HCT116 (cell line): ENCODE data around the gene ARHGAP28. TPM values are rescaled to one million over a fixed set of nuclear protein-coding genes. Genes with fewer than 3 reads are reported as not detected.

Experiments
- ATAC-seq: fragments of 200-7000 bp; cut with Tn5 transposase; 2 replicates; pipeline ENCODE4 v1.9.1; 2020; ENCODE audit warnings: mild to moderate bottlenecking, moderate library complexity
- BruUV-seq: library from RNA; stranded (reverse); fragments of 400-500 nt; replicated peaks from 2 replicates; lab custom pipeline; 2021; lab: Mats Ljungman, UMichigan
- CTCF ChIA-PET: fragments of 300-600 bp; sonication (Branson Sonifier 250); formaldehyde crosslinking; loops from one replicate; lab custom pipeline; 2021; ENCODE audit warnings: antibody characterized with exemption; lab: Charles Lee
- POLR2A ChIA-PET: fragments of 300-600, 350-600 bp; sonication (Branson Sonifier 250); formaldehyde crosslinking; loops from one replicate; lab custom pipeline; 2021; ENCODE audit warnings: antibody characterized with exemption; lab: Charles Lee
- RAD21 ChIA-PET, 2 experiments: fragments of 300-600 bp; sonication (Branson Sonifier 250); formaldehyde crosslinking; loops; one replicate each; lab custom pipeline; 2023; ENCODE audit warnings: low total read pairs in 2 of 2; ENCODE audit not compliant: uncharacterized antibody in 2 of 2, unreplicated experiment in 2 of 2, low non-redundant PET in 1 of 2; lab: Charles Lee
- DNase-seq: peaks from one replicate; pipeline ENCODE4 v3.0.0-alpha.2; 2010; ENCODE audit warnings: low read depth, low spot score
- H2AFZ ChIP-seq: fragments of 200-600 bp; shearing (Covaris generic), sonication (generic); 2 replicates; pipeline ENCODE4 v1.6.1; 2017; ENCODE audit warnings: low read depth, mixed run types, mixed read lengths, antibody characterized with exemption, low read length; ENCODE audit not compliant: poor library complexity, severe bottlenecking
- H3K27ac ChIP-seq: 2 replicates; pipeline ENCODE4 v1.5.1; 2012; ENCODE audit warnings: low read depth, low read length
- H3K27me3 ChIP-seq: fragments of 200-600 bp; sonication (generic); 2 replicates; pipeline ENCODE4 v1.6.1; 2016; ENCODE audit warnings: mixed run types, low read length, mixed read lengths; ENCODE audit not compliant: insufficient read depth
- H3K36me3 ChIP-seq, 2 experiments: fragments of 200-500 bp in 1 of 2; fragments of 200-600 bp in 1 of 2; sonication (Bioruptor generic) in 1 of 2; sonication (generic) in 1 of 2; 2 replicates each; pipeline versions ENCODE4 v1.5.1 to v1.6.1; 2014 to 2016; ENCODE audit warnings: low read length in 2 of 2, inconsistent platforms in 1 of 2, mixed read lengths in 1 of 2, mixed run types in 1 of 2; ENCODE audit not compliant: insufficient read depth in 2 of 2, control insufficient read depth in 1 of 2
- H3K4me1 ChIP-seq, 2 experiments: fragments of 200-600 bp in 1 of 2; sonication (generic) in 1 of 2; 2 replicates each; pipeline versions ENCODE4 v1.5.1 to v1.6.1; 2012 to 2017; ENCODE audit warnings: low read length in 2 of 2, inconsistent platforms in 1 of 2, mild to moderate bottlenecking in 1 of 2, mixed read lengths in 1 of 2, mixed run types in 1 of 2, moderate library complexity in 1 of 2; ENCODE audit not compliant: insufficient read depth in 2 of 2, control insufficient read depth in 1 of 2
- H3K4me2 ChIP-seq: fragments of 200-600 bp; sonication (generic); 2 replicates; pipeline ENCODE4 v1.6.1; 2017; ENCODE audit warnings: mixed run types, low read length, mixed read lengths
- H3K4me3 ChIP-seq, 2 experiments: fragments of 200-600 bp in 1 of 2; sonication (generic) in 1 of 2; replicated peaks in 1 of 2; 2 replicates each; pipeline ENCODE4 v1.5.1; 2011 to 2016; ENCODE audit warnings: low read length in 2 of 2, control low read depth in 1 of 2, low read depth in 1 of 2, mild to moderate bottlenecking in 1 of 2, mixed read lengths in 1 of 2, mixed run types in 1 of 2
- H3K79me2 ChIP-seq: fragments of 200-600 bp; sonication (generic); 2 replicates; pipeline ENCODE4 v1.6.1; 2017; ENCODE audit warnings: mild to moderate bottlenecking, mixed run types, low read length, moderate library complexity, mixed read lengths; ENCODE audit not compliant: insufficient read depth
- H3K9ac ChIP-seq: fragments of 200-600 bp; sonication (generic); 2 replicates; pipeline ENCODE4 v1.6.1; 2016; ENCODE audit warnings: low read length, mixed read lengths
- H3K9me2 ChIP-seq: fragments of 200-600 bp; sonication (generic), shearing (Covaris generic); 2 replicates; pipeline ENCODE4 v1.6.1; 2017; ENCODE audit warnings: mixed run types, mild to moderate bottlenecking, moderate library complexity; ENCODE audit not compliant: insufficient read depth
- H3K9me3 ChIP-seq, 2 experiments: fragments of 200-500 bp in 1 of 2; fragments of 200-600 bp in 1 of 2; sonication (Bioruptor generic) in 1 of 2; sonication (generic) in 1 of 2; 2 replicates each; pipeline ENCODE4 v1.6.1; 2014 to 2017; ENCODE audit warnings: low read length in 2 of 2, mixed read lengths in 2 of 2, inconsistent platforms in 1 of 2, low read depth in 1 of 2, mild to moderate bottlenecking in 1 of 2, mixed run types in 1 of 2, moderate library complexity in 1 of 2; ENCODE audit not compliant: control insufficient read depth in 1 of 2, insufficient read depth in 1 of 2
- H4K20me1 ChIP-seq: fragments of 200-600 bp; sonication (generic), shearing (Covaris generic); 2 replicates; pipeline ENCODE4 v1.6.1; 2017; ENCODE audit warnings: mixed run types, mild to moderate bottlenecking, moderate library complexity; ENCODE audit not compliant: insufficient read depth
- ATF3 ChIP-seq: IDR thresholded peaks from 2 replicates; pipeline ENCODE4 v1.6.1; 2012
- EGR1 ChIP-seq: IDR thresholded peaks from 2 replicates; pipeline ENCODE4 v1.6.1; 2012; ENCODE audit warnings: low read depth
- ELF1 ChIP-seq: IDR thresholded peaks from 2 replicates; pipeline ENCODE4 v1.6.1; 2012; ENCODE audit warnings: low read depth, borderline replicate concordance
- EZH2 ChIP-seq: fragments of 200-600 bp; sonication (generic); IDR thresholded peaks from 2 replicates; pipeline ENCODE4 v1.6.1; 2017; ENCODE audit warnings: antibody characterized with exemption, mixed run types
- FOSL1 ChIP-seq: IDR thresholded peaks from 2 replicates; pipeline ENCODE4 v1.6.1; 2012; ENCODE audit warnings: low read depth
- JUND ChIP-seq: IDR thresholded peaks from 2 replicates; pipeline ENCODE4 v1.6.1; 2012
- POLR2A ChIP-seq: IDR thresholded peaks from 2 replicates; pipeline ENCODE4 v1.7.0; 2011; ENCODE audit warnings: borderline replicate concordance; ENCODE audit not compliant: insufficient read depth, insufficient read length; ENCODE audit errors: extremely low read depth
- REST ChIP-seq: IDR thresholded peaks from 2 replicates; pipeline ENCODE4 v1.6.1; 2012; ENCODE audit warnings: low read depth
- SP1 ChIP-seq: IDR thresholded peaks from 2 replicates; pipeline ENCODE4 v1.6.1; 2012; ENCODE audit warnings: low read depth
- TCF7L2 ChIP-seq: IDR thresholded peaks from 2 replicates; pipeline ENCODE4 v1.7.0; 2011; ENCODE audit warnings: borderline replicate concordance, inconsistent platforms; ENCODE audit not compliant: insufficient read depth, insufficient read length; ENCODE audit errors: extremely low read depth
- YY1 ChIP-seq: IDR thresholded peaks from 2 replicates; pipeline ENCODE4 v1.6.1; 2011; ENCODE audit warnings: low read length, low read depth, moderate library complexity, mild to moderate bottlenecking; ENCODE audit not compliant: insufficient replicate concordance; ENCODE audit errors: extremely low read depth
- ZFX ChIP-seq: fragments of 450-650 bp; IDR thresholded peaks from 2 replicates; pipeline ENCODE4 v1.6.1; 2017
- intact Hi-C: fragments of 100-400 bp; cut with micrococcal nuclease; formaldehyde crosslinking; loops from 2 replicates; pipeline ENCODE4 v1.10.0; 2022
- total RNA-seq: library from RNA; stranded (reverse); gene quantifications from one replicate; pipeline ENCODE4 v1.2.1, GENCODE V29; 2021; ENCODE audit not compliant: unreplicated experiment
- TF ChIP-seq, protein P1 (sequence below): IDR thresholded peaks from 2 replicates; pipeline ENCODE4 v1.6.1; 2012

The ARHGAP28 gene
- total RNA-seq, 1 experiment from 2014 or later: not detected

DNA sequence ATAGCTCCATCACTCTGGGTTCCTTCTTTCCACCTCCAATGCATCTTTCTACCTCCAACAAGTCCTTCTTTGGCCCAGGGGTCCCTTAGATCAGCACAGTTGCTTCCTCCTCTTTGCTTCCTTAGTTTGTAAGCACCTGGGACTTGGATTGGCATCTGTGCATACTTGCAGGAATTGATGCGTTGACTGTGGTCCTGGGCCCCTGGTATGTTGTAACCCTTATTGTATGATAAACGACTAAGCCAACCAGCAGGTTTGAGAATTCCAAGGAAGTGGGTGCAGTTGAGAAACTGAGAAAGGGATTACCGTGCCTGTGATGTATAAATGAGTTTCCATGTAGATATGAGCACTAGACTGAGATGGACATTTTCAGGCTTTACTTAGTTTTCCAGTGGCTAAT lies 55.9 kb downstream of the ARHGAP28 start:
- Histone ChIP-seq H3K4me1 (no peaks in the 10 kb centered on the region), H3K36me3 (no peaks in the 10 kb centered on the region), H3K4me2 (no peak overlapping the region), H3K9ac (no peak overlapping the region), H3K27ac (no peak overlapping the region), H4K20me1 (no peaks in the 10 kb centered on the region), H3K9me3 (peaks cover under 1 to 30% of the 10 kb centered on the region in 2 experiments; a peak in 2 of 4 replicates), H3K79me2 (no peaks in the 10 kb centered on the region), H3K4me3 (no peak overlapping the region), H3K9me2 (no peaks in the 10 kb centered on the region), H2AFZ (no peak overlapping the region), H3K27me3 (no peaks in the 10 kb centered on the region)
- POLR2A ChIA-PET: no interaction called here
- CTCF ChIA-PET: no interaction called here
- RAD21 ChIA-PET: no interaction called here
- no TSS peak for BruUV-seq
- intact Hi-C loops: no loop called here
- no peak for TF ChIP-seq FOSL1
- no peak for TF ChIP-seq POLR2A
- TF ChIP-seq JUND: no peak
- TF ChIP-seq YY1: no peak
- no peak for TF ChIP-seq TCF7L2
- TF ChIP-seq SP1: no peak
- TF ChIP-seq, protein P1, sequence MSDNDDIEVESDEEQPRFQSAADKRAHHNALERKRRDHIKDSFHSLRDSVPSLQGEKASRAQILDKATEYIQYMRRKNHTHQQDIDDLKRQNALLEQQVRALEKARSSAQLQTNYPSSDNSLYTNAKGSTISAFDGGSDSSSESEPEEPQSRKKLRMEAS: no peak
- TF ChIP-seq ELF1: no peak
- TF ChIP-seq ZFX: no peak
- TF ChIP-seq ATF3: no peak
- TF ChIP-seq REST: no peak
- TF ChIP-seq EZH2: no peak
- TF ChIP-seq EGR1: no peak
- ATAC-seq: no peak
- DNase-seq: no peak
